Mesendoderm (in vitro differentiated cells): ENCODE measurements around the gene ZPR1.

Experiments
- DNase-seq: peaks from one replicate; pipeline ENCODE4 v3.0.0; 2013
- H2AK5ac ChIP-seq: 2 replicates; pipeline ENCODE4 v1.6.1; 2013; ENCODE audit warnings: low read length, inconsistent platforms
- H2BK120ac ChIP-seq: 2 replicates; pipeline ENCODE4 v1.6.1; 2013; ENCODE audit warnings: low read depth, mild to moderate bottlenecking, low read length, moderate library complexity, mixed read lengths
- H2BK15ac ChIP-seq: replicated peaks from 2 replicates; pipeline ENCODE4 v1.6.1; 2013; ENCODE audit warnings: low read depth, mild to moderate bottlenecking, moderate library complexity
- H2BK5ac ChIP-seq: 2 replicates; pipeline ENCODE4 v1.6.1; 2013; ENCODE audit warnings: low read length, inconsistent platforms
- H3K18ac ChIP-seq: 2 replicates; pipeline ENCODE4 v1.6.1; 2013; ENCODE audit warnings: mild to moderate bottlenecking, low read length, mixed read lengths
- H3K23ac ChIP-seq: one replicate; pipeline ENCODE4 v1.6.1; 2013; ENCODE audit warnings: low read length
- H3K27ac ChIP-seq: 2 replicates; pipeline ENCODE4 v1.5.1; 2013; ENCODE audit warnings: low read depth, mild to moderate bottlenecking, inconsistent platforms, low read length, moderate library complexity
- H3K27me3 ChIP-seq: 2 replicates; pipeline ENCODE4 v1.6.1; 2013; ENCODE audit warnings: low read length, control low read depth, mild to moderate bottlenecking, inconsistent platforms; ENCODE audit not compliant: insufficient read depth, poor library complexity
- H3K36me3 ChIP-seq: 2 replicates; pipeline ENCODE4 v1.6.1; 2013; ENCODE audit warnings: low read length, inconsistent platforms; ENCODE audit not compliant: control insufficient read depth, insufficient read depth
- H3K4ac ChIP-seq: one replicate; pipeline ENCODE4 v1.6.1; 2013; ENCODE audit warnings: low read depth, mild to moderate bottlenecking, low read length, moderate library complexity
- H3K4me1 ChIP-seq: 2 replicates; pipeline ENCODE4 v1.6.1; 2013; ENCODE audit warnings: low read depth, low read length, inconsistent platforms; ENCODE audit not compliant: control insufficient read depth
- H3K4me2 ChIP-seq: 2 replicates; pipeline ENCODE4 v1.6.1; 2013; ENCODE audit warnings: low read length
- H3K4me3 ChIP-seq: 2 replicates; pipeline ENCODE4 v1.5.1; 2013; ENCODE audit warnings: mild to moderate bottlenecking, low read length
- H3K56ac ChIP-seq: one replicate; pipeline ENCODE4 v1.6.1; 2013; ENCODE audit warnings: low read length
- H3K79me1 ChIP-seq: 2 replicates; pipeline ENCODE4 v1.6.1; 2013; ENCODE audit warnings: low read length, inconsistent platforms
- H3K79me2 ChIP-seq: 2 replicates; pipeline ENCODE4 v1.6.1; 2013; ENCODE audit warnings: mild to moderate bottlenecking, low read length; ENCODE audit not compliant: control insufficient read depth, insufficient read depth
- H3K9ac ChIP-seq: 2 replicates; pipeline ENCODE4 v1.6.1; 2013; ENCODE audit warnings: low read length, inconsistent platforms
- H4K5ac ChIP-seq: one replicate; pipeline ENCODE4 v1.6.1; 2013; ENCODE audit warnings: low read length
- H4K8ac ChIP-seq: one replicate; pipeline ENCODE4 v1.6.1; 2013; ENCODE audit warnings: low read depth, mild to moderate bottlenecking, control low read depth, low read length, moderate library complexity
- WGBS: extraction: QIAGEN DNeasy Blood & Tissue Kit; methylation state at CpG from one replicate; pipeline ENCODE4 v1.1.7; 2013; ENCODE audit warnings: low lambda C conversion rate, missing lambda C conversion rate; ENCODE audit not compliant: insufficient coverage; ENCODE audit errors: extremely low coverage; 5-methylcytosine and 5-hydroxymethylcytosine counted together

ZPR1 gene

GRCh38 chr11:116788534-116788933 is 711 bp upstream of the ZPR1 start:
- no peak overlapping the region for H4K5ac ChIP-seq
- no peak for DNase-seq
- H3K23ac ChIP-seq: peak overlapping the region; percentile 37
- H3K4ac ChIP-seq: no peak overlapping the region
- H2BK120ac ChIP-seq: no peak overlapping the region
- no peak overlapping the region for H2BK15ac ChIP-seq
- WGBS: no CpG with 5 or more reads among the region's 4 CpGs
- H2AK5ac ChIP-seq: peak overlapping the region; percentile 45
- peaks cover 17% of the 10 kb centered on the region for H3K36me3 ChIP-seq
- H3K18ac ChIP-seq: no peak overlapping the region
- peak overlapping the region; percentile 85 for H3K4me3 ChIP-seq
- H2BK5ac ChIP-seq: no peak overlapping the region
- H3K79me2 ChIP-seq: peaks cover 10% of the 10 kb centered on the region
- H3K9ac ChIP-seq: peak overlapping the region; percentile 87
- H3K56ac ChIP-seq: peak overlapping the region; percentile 93
- no peaks in the 10 kb centered on the region for H3K4me1 ChIP-seq
- peak overlapping the region; percentile 85 for H3K4me2 ChIP-seq
- H3K79me1 ChIP-seq: peaks cover 14% of the 10 kb centered on the region
- H4K8ac ChIP-seq: no peak overlapping the region
- no peak overlapping the region for H3K27ac ChIP-seq
- no peaks in the 10 kb centered on the region for H3K27me3 ChIP-seq

- H2BK5ac ChIP-seq: no peak overlapping the region
- H3K4ac ChIP-seq: peak overlapping the region; percentile 58
- no peak overlapping the region for H4K8ac ChIP-seq
- peak overlapping the region; percentile 54 for H3K18ac ChIP-seq
- H3K4me3 ChIP-seq: peak overlapping the region; percentile 85
- no peak overlapping the region for H4K5ac ChIP-seq
- peaks cover 14% of the 10 kb centered on the region for H3K79me1 ChIP-seq
- no peak overlapping the region for H3K27ac ChIP-seq
- no peak overlapping the region for H2AK5ac ChIP-seq
- no peak overlapping the region for H3K23ac ChIP-seq
- WGBS: no CpG with 5 or more reads among the region's 15 CpGs
- H3K79me2 ChIP-seq: peaks cover 10% of the 10 kb centered on the region
- no peaks in the 10 kb centered on the region for H3K27me3 ChIP-seq
- H3K9ac ChIP-seq: peak overlapping the region; percentile 88
- H3K4me1 ChIP-seq: no peaks in the 10 kb centered on the region
- peak overlapping the region; percentile 98 for H3K4me2 ChIP-seq
- peaks cover 24% of the 10 kb centered on the region for H3K36me3 ChIP-seq
- no peak overlapping the region for H2BK120ac ChIP-seq
- no peak for DNase-seq
- H2BK15ac ChIP-seq: no peak overlapping the region
- H3K56ac ChIP-seq: peak overlapping the region; percentile 93
Measured at GRCh38 chr11:116787436-116787785, 412 bp downstream of the ZPR1 start.

- no peak overlapping the region for H3K18ac ChIP-seq
- H2BK15ac ChIP-seq: no peak overlapping the region
- no peak overlapping the region for H2BK5ac ChIP-seq
- peaks cover 27% of the 10 kb centered on the region for H3K36me3 ChIP-seq
- H2AK5ac ChIP-seq: no peak overlapping the region
- H3K4me2 ChIP-seq: peak overlapping the region; percentile 98
- H3K9ac ChIP-seq: peak overlapping the region; percentile 88
- no peak overlapping the region for H3K27ac ChIP-seq
- H3K79me1 ChIP-seq: peaks cover 14% of the 10 kb centered on the region
- no peak overlapping the region for H4K8ac ChIP-seq
- H3K27me3 ChIP-seq: no peaks in the 10 kb centered on the region
- H4K5ac ChIP-seq: no peak overlapping the region
- no peak overlapping the region for H3K4ac ChIP-seq
- no CpG with 5 or more reads among the region's 5 CpGs for WGBS
- H2BK120ac ChIP-seq: no peak overlapping the region
- peak overlapping the region; percentile 93 for H3K56ac ChIP-seq
- no peak for DNase-seq
- peaks cover 10% of the 10 kb centered on the region for H3K79me2 ChIP-seq
- H3K4me1 ChIP-seq: no peaks in the 10 kb centered on the region
- peak overlapping the region; percentile 56 for H3K23ac ChIP-seq
- peak overlapping the region; percentile 85 for H3K4me3 ChIP-seq
Measured at GRCh38 chr11:116786966-116787365, 857 bp downstream of the ZPR1 start.

- H4K8ac ChIP-seq: no peak overlapping the region
- no peak overlapping the region for H2BK5ac ChIP-seq
- no peak overlapping the region for H2AK5ac ChIP-seq
- H3K23ac ChIP-seq: no peak overlapping the region
- no peak overlapping the region for H3K27ac ChIP-seq
- H3K79me1 ChIP-seq: peaks cover 14% of the 10 kb centered on the region
- H2BK15ac ChIP-seq: no peak overlapping the region
- no peak overlapping the region for H4K5ac ChIP-seq
- H3K4me1 ChIP-seq: no peaks in the 10 kb centered on the region
- no peaks in the 10 kb centered on the region for H3K27me3 ChIP-seq
- no peak overlapping the region for H3K18ac ChIP-seq
- no peak overlapping the region for H3K4me2 ChIP-seq
- H3K36me3 ChIP-seq: peaks cover 27% of the 10 kb centered on the region
- H3K79me2 ChIP-seq: peaks cover 10% of the 10 kb centered on the region
- no peak overlapping the region for H3K4me3 ChIP-seq
- H3K4ac ChIP-seq: no peak overlapping the region
- whole genome bisulfite sequencing: no CpG with 5 or more reads among the region's 2 CpGs
- no peak for DNase-seq
- H2BK120ac ChIP-seq: no peak overlapping the region
- no peak overlapping the region for H3K56ac ChIP-seq
- no peak overlapping the region for H3K9ac ChIP-seq
Measured at GRCh38 chr11:116786326-116786725, 1.5 kb downstream of the ZPR1 start.

GRCh38 chr11:116782728-116783127 is 5.1 kb downstream of the ZPR1 start:
- WGBS: no CpG with 5 or more reads among the region's 4 CpGs

GRCh38 chr11:116778556-116778955 is 9.3 kb downstream of the ZPR1 start:
- WGBS: no CpG with 5 or more reads among the region's 4 CpGs

More at GRCh38 chr11:116782728-116783127, 5.1 kb downstream of the ZPR1 start:
- Histone ChIP-seq H3K9ac (no peak overlapping the region), H3K36me3 (peaks cover 37% of the 10 kb centered on the region), H2BK120ac (no peak overlapping the region), H4K5ac (no peak overlapping the region), H4K8ac (no peak overlapping the region), H3K4ac (no peak overlapping the region), H3K18ac (no peak overlapping the region), H3K4me1 (no peaks in the 10 kb centered on the region), H3K23ac (no peak overlapping the region), H3K4me2 (no peak overlapping the region), H3K4me3 (no peak overlapping the region), H3K56ac (no peak overlapping the region), H2BK5ac (no peak overlapping the region), H3K27me3 (no peaks in the 10 kb centered on the region), H3K27ac (no peak overlapping the region), H2AK5ac (no peak overlapping the region), H3K79me2 (peaks cover 10% of the 10 kb centered on the region), H2BK15ac (no peak overlapping the region), H3K79me1 (peaks cover 14% of the 10 kb centered on the region)
- DNase-seq: no peak

More at GRCh38 chr11:116778556-116778955, 9.3 kb downstream of the ZPR1 start:
- H4K5ac ChIP-seq: no peak overlapping the region
- H3K27ac ChIP-seq: no peak overlapping the region
- H2BK5ac ChIP-seq: no peak overlapping the region
- no peak overlapping the region for H2AK5ac ChIP-seq
- H4K8ac ChIP-seq: no peak overlapping the region
- no peaks in the 10 kb centered on the region for H3K79me2 ChIP-seq
- H3K56ac ChIP-seq: no peak overlapping the region
- DNase-seq: no peak
- no peak overlapping the region for H3K9ac ChIP-seq
- no peak overlapping the region for H3K18ac ChIP-seq
- no peak overlapping the region for H3K4me2 ChIP-seq
- H3K4me1 ChIP-seq: no peaks in the 10 kb centered on the region
- H3K4ac ChIP-seq: no peak overlapping the region
- H3K23ac ChIP-seq: no peak overlapping the region
- no peak overlapping the region for H2BK15ac ChIP-seq
- peaks cover 21% of the 10 kb centered on the region for H3K36me3 ChIP-seq
- no peaks in the 10 kb centered on the region for H3K79me1 ChIP-seq
- no peak overlapping the region for H2BK120ac ChIP-seq
- H3K27me3 ChIP-seq: no peaks in the 10 kb centered on the region
- no peak overlapping the region for H3K4me3 ChIP-seq
